ENCODE results near the gene RNLS.

DNA sequence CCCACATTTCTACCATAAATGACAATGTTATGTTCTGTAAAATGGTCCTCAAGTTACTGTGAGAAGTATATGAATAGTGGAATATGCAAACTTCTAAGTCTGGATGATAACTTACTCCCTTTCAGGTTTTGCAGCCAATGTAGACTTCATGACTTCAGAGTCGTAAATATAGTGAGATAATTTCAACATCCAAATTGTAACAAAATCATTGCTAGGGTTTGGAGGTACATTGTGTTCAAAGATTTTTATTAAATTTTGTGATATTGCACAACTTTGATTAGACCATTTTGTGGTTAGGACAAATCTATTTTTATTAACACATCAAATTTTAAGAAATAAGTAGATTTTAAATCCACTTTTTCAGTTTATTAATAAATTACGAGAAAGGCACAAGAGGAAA, 270.3 kb downstream of the RNLS start:
- no peak for TF ChIP-seq POLR2AphosphoS5 (IDR thresholded peaks at IDR 0.05; ENCODE audit: low read depth, low read length)
- TF ChIP-seq TAF1 (IDR thresholded peaks at IDR 0.05; ENCODE audit: borderline replicate concordance, low read depth, low read length), result no peak
- TF ChIP-seq POLR2A (IDR thresholded peaks at IDR 0.05; ENCODE audit: low read depth, low read length), result no peak
